GM19463 (cell line): ENCODE measurements around the gene CCND2.

Experiments used
- ATAC-seq: cut with Tn5 transposase; IDR thresholded peaks from one replicate; pipeline ENCODE4 v1.9.1; 2021; ENCODE audit warnings: mild to moderate bottlenecking, moderate library complexity; ENCODE audit not compliant: unreplicated experiment

Gene CCND2

DNA sequence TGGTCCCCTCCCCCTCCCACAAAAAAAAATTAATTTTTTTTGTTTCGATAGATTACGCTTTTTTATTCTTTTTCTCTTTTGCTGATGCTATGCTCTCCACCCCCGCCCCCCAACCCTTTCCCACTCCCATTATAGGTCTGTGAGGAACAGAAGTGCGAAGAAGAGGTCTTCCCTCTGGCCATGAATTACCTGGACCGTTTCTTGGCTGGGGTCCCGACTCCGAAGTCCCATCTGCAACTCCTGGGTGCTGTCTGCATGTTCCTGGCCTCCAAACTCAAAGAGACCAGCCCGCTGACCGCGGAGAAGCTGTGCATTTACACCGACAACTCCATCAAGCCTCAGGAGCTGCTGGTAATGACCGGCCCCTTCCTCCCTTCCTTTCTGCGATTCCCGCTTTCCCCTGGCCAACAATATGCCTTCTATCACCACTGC is 2.3 kb downstream of the CCND2 start:
- ATAC-seq, result no peak

GRCh38 chr12:4276524-4277204 is 3.1 kb downstream of the CCND2 start:
- peak; percentile 32 for ATAC-seq

DNA sequence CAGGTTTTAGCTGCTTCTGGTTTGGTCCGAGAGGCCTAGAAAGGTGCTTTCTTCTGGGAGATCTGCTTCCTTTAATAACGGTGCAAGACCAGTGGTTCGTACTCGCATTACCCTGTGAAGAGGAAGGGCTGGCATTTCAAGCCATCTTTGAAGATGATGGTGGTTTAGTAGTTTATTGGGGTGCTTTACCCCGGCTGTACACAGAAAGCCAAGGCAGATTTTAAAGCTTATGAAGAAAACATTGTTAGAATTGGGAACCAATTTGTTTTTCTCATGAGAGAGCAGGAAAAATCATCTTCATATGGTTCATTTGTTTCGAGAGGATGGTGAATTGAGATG is 3.6 kb downstream of the CCND2 start:
- no peak for ATAC-seq

DNA sequence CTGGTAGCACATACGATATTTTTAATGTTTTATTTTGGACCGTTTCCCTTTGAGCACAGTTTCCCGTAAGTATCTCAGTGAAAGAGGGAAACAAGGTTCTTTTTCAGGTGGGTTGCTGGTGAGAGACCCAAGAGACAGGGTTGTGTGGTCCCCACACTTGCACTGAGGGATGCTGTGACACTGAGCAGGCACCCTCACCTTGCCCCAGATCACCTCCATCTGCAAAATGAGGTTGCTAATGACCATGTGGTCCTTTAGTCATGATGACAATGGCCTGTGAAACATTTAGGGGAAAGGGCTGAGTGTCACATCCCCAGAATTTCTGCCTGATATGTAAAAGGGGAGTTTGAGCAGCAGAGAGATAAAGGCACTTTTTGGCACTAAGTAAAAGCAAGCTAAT is 4.3 kb downstream of the CCND2 start:
- no peak for ATAC-seq

- no peak for ATAC-seq
Measured at GRCh38 chr12:4278329-4279197, 5.0 kb downstream of the CCND2 start.

- ATAC-seq, result no peak
Measured at GRCh38 chr12:4279198-4279690, 5.7 kb downstream of the CCND2 start.

DNA sequence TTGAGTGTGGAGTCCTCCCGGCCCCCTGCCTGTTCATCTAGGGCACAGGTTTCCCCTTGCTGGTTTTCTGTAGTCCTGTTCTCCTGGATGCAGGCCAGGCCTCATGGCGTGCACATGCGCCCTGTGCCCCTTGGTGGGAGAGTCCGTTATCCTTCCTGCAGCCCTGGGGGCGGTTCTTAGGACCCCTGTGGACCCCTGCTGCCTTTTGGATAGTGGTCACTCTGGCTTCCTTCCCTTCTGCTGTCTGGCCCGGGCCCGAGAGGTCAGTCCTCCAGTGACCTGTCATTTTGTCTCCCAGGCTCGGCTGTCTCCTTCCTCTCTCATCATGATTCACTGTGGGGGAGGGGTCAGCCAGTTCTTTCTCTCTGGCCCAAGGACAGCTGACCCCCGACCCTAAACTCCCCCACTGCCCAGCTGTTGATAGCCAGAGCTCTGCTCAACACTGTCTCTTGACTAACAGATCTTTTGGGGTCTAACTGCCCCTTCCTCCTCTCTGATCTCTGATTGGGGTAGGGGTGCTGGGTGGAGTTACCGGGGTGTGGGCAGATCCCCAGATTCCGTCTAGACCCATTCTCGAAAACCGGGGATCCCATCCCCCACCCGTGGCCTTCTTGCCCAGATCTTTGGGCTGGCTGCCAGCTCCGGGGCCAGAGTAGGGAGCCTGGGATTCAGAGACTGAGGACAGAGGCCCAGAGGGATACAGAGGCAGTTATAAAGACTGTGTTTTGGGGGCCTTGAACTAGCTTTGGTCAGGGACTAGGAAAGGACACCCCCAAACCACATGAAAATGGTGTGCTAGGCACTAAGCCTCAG is 7.0 kb downstream of the CCND2 start:
- no peak for ATAC-seq

GRCh38 chr12:4281173-4281654 is 7.7 kb downstream of the CCND2 start:
- ATAC-seq, result no peak

DNA sequence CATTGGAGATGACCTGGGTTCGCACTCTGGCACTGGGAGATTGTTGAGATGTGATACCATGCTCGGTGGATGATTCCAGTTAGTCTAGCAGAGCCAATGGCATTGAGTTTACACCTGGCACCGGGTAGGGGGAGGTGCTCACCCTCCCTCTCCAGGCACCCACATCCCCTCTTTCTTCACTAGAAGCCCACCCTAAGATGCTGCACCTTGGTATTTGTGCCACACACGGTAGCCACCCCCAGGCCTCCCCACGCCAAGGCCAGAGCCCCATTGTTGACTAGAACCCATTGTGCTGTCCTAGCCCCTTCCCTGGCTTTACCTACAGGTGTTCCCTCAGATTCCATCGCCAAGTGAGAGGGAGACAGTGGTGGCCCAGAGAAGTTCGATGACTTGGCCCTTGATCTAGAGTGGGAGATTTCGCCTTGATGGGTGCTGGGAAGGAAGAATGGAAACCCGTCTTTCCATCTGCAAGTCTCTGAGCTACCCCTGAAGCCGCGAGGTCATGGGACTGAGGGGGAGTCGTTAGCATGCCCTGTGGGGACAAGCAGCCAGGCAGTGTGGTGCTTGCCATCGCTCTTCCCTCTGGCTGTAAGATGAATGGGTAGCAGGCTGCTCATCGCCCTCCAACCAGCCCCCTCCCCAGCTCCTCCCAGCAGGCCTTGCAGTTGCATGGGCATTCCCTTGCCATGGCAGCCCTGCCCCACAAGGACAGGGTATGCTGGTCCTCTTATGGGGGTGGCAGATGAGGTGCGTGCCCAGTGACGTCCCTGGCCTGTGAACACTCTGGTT is 8.7 kb downstream of the CCND2 start:
- ATAC-seq, result no peak

DNA sequence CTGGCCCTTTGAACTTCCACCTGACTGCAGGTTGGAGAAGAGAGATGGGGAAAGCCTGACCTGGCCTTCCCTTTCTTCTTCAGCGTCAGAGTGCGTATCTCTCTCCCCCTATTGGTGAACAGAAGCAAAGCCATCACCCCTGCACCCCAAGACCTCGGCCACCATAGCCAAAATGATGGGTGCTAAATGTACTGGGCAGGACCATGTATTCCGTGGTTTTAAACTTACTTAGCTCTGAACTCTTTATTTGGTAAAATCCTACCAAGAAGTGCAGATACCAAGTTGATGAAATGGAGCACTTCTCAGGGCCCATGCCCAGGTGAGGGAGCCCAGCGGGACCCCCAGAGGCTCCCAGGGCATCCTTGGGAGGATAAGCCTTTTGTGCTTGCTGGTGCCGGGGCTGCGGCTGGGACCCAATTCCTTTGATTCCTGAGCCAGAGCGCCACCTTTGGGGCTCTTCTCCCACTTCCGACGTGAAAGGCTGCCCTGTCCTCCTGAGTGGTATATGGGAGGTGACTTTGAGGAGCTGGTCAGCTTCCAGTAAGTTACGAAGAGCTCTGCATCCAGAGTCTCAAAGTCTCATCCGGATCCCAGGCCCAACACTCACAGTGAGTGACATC is 9.4 kb downstream of the CCND2 start:
- ATAC-seq, result no peak

DNA sequence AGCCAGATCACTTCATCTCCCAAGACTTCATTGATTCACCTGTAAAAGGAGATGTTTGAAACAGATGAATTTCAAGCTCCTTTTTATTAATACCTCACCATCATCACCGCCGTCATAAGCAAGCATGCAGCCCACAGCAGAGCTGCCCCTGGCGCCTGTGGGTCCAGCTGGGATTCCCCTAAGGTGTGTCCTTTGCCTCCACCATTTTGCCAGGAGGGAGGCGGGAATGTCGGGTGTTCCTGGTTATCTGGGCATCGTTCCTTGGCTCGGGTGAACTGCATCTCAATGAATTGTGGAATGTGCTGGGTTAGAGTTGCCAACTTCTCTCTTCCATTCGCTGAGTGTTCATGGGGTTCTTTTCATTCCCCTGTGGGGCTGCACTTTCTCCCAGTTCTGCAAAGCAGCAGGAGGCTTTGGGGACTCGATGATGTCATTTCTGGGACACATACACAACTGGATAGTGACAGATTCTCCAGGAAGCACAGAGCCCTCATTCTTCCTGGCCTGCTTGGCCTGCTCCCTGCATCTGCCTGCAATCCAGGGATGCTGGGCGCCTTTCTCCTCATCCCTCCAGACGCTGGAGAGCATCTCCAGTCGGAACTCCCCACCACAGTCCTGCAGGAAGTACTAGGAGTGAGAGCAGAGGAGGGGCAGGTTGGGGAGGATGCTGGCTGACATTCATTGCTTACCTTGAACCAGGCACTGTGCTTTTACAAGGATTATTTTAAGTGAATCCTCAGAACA is 10.1 kb downstream of the CCND2 start:
- no peak for ATAC-seq

- no peak for ATAC-seq
Measured at GRCh38 chr12:4284306-4284705, 10.7 kb downstream of the CCND2 start.

GRCh38 chr12:4285070-4285469 is 11.5 kb downstream of the CCND2 start:
- ATAC-seq, result no peak

DNA sequence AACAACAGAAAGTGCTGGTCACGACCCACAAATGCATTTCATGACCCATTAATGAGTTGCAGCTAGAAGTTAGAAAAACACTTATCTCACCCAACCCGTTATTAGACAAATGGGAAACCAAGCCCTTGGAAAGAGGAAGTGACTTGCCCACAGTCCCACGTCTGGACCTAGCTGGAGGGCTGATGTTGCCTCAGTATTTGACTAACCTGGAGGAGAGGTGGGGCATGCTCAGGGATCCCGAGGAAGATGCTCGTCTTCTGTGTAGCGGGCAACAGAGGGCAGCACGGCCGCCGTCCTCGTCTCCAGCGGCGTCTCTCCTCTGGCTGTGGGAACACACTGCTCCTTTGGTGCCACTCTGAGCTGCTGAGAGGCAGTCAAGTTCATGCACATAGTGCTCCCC is 12.7 kb downstream of the CCND2 start:
- no peak for ATAC-seq

- ATAC-seq, result no peak
Measured at GRCh38 chr12:4286771-4287317, 13.3 kb downstream of the CCND2 start.

DNA sequence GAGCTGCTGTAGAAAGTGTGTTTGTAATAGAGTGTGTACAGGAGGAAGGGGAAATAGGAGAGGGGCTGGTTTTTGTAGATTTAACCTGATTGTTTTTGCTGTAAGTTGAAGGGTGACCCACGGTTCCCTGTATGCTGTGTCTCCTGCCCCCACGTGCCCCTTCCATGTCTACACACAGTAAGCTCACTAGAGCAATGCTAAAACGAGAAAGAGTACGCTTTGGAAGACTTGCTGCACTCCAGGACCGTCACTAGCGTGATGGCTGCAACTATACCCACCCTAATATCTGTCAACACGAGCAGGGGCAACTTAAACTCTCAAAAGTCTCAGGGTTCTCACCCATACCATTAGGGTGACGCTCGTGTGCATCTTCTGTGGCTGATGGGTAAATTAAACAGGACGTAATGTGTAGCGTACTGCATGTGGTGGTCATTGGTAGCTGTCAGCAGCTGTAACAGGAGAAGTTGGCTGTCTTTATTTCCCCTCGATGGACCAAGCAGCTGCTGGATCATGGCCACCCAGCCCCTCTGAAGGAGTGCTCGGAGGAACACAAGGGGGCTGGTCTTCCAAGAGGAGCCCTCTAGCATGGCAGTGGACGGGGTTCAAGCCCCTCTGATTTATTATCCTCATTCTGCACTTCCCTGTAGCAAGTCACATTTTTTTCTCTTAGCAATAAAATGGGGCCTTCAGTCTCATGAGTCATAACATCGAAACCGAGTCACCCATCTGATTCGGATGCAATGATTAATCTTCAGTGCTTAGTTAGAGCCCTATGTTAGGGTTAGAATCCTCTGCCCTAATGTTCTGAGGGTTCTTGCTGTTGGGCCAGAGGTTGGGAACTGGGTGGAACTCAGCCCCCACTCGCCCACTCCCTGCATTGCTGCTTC is 14.0 kb downstream of the CCND2 start:
- no peak for ATAC-seq

DNA sequence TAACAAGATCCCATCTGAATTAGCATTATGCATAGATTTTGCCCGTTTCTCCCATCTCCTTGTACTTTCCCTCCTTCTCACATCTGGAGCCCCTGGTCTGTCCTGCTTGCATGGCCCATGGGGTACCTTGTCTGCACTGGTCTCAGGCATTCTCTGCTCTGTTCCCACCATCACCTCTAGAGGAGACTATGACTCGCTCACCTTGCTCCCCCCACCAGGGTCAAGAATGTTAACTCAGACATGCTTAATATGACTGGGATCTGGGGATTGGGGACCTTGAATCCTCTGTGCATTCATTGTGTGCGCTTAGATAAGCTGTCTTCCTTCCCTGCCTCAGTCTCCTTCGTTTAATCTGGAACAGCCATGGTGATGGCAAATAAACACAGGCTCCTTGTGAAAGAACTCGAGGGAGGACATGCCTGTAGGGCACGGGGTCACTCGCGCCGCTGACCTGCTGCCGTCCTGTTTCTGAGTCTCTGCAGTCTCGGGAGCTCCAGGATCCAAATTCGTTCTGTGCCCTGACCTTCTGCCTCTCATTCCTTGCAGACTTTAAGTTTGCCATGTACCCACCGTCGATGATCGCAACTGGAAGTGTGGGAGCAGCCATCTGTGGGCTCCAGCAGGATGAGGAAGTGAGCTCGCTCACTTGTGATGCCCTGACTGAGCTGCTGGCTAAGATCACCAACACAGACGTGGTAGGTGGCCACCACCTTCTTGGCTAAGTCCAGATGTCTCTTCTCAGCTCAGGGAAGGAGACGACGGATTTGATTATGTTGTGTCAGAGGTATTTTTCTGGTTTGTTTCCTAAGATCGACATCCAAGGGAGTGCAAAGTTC is 15.0 kb downstream of the CCND2 start:
- ATAC-seq, result no peak
